Measurements from ENCODE around the gene KMT2E.
"Not testable (repeated sequence)": the region's sequence is repeated elsewhere in the genome, so short reads cannot be mapped to it uniquely, and the experiment has no call there.

The KMT2E gene

GRCh38 chr7:105013816-105014692, at the start of gene KMT2E:
Gene KMT2E (plus strand): TSS chr7:105014205. CDS start chr7:105040953, 26,748 bp downstream.
- DNase-seq (ENCODE audit: low read depth, low spot score), result peak; percentile 26
- H3K27ac ChIP-seq, result peak within 1 kb of the TSS; percentile 99

- peak overlapping the region; percentile 78 for H3K27ac ChIP-seq
Observed at GRCh38 chr7:104964626-104965236, 49.3 kb upstream of the KMT2E start.

GRCh38 chr7:104966022-104966421, 48.0 kb upstream of the KMT2E start:
- no peak for DNase-seq (ENCODE audit: low read depth, low spot score)
- H3K27ac ChIP-seq, result no peak overlapping the region

More at GRCh38 chr7:104964626-104965236, 49.3 kb upstream of the KMT2E start:
- no peak for DNase-seq (ENCODE audit: low read depth, low spot score)

GRCh38 chr7:104967088-104967487, 46.9 kb upstream of the KMT2E start:
- H3K27ac ChIP-seq, result no peak overlapping the region
- no peak for DNase-seq (ENCODE audit: low read depth, low spot score)

GRCh38 chr7:104967595-104967994, 46.4 kb upstream of the KMT2E start:
- no peak for DNase-seq (ENCODE audit: low read depth, low spot score)

GRCh38 chr7:104968648-104969047, 45.4 kb upstream of the KMT2E start:
- H3K27ac ChIP-seq, result no peak overlapping the region
- DNase-seq (ENCODE audit: low read depth, low spot score), result no peak

More at GRCh38 chr7:104967595-104967994, 46.4 kb upstream of the KMT2E start:
- no peak overlapping the region for H3K27ac ChIP-seq

GRCh38 chr7:104969183-104969582, 44.8 kb upstream of the KMT2E start:
- H3K27ac ChIP-seq, result no peak overlapping the region
- DNase-seq (ENCODE audit: low read depth, low spot score), result no peak

- peak overlapping the region; percentile 89 for H3K27ac ChIP-seq
- peak; percentile 46 for DNase-seq (ENCODE audit: low read depth, low spot score)
Observed at GRCh38 chr7:104971290-104972071, 42.5 kb upstream of the KMT2E start.

GRCh38 chr7:104972500-104972899, 41.5 kb upstream of the KMT2E start:
- peak overlapping the region; percentile 89 for H3K27ac ChIP-seq
- no peak for DNase-seq (ENCODE audit: low read depth, low spot score)

- peak; percentile 36 for DNase-seq (ENCODE audit: low read depth, low spot score)
Observed at GRCh38 chr7:104973227-104973626, 40.8 kb upstream of the KMT2E start.

GRCh38 chr7:104973909-104974415, 40.0 kb upstream of the KMT2E start:
- DNase-seq (ENCODE audit: low read depth, low spot score), result no peak
- H3K27ac ChIP-seq, result peak overlapping the region; percentile 89

More at GRCh38 chr7:104973227-104973626, 40.8 kb upstream of the KMT2E start:
- peak overlapping the region; percentile 89 for H3K27ac ChIP-seq

GRCh38 chr7:104975553-104975952, 38.5 kb upstream of the KMT2E start:
- DNase-seq (ENCODE audit: low read depth, low spot score); H3K27ac ChIP-seq: not testable (repeated sequence)

GRCh38 chr7:104976966-104977636, 36.9 kb upstream of the KMT2E start:
- H3K27ac ChIP-seq, result no peak overlapping the region
- no peak for DNase-seq (ENCODE audit: low read depth, low spot score)

GRCh38 chr7:104978460-104978859, 35.5 kb upstream of the KMT2E start:
- no peak for DNase-seq (ENCODE audit: low read depth, low spot score)
- H3K27ac ChIP-seq, result no peak overlapping the region

GRCh38 chr7:104979167-104979841, 34.7 kb upstream of the KMT2E start:
- DNase-seq (ENCODE audit: low read depth, low spot score), result no peak
- H3K27ac ChIP-seq, result no peak overlapping the region

- DNase-seq (ENCODE audit: low read depth, low spot score), result no peak
- no peak overlapping the region for H3K27ac ChIP-seq
Observed at GRCh38 chr7:104980440-104980839, 33.6 kb upstream of the KMT2E start.

GRCh38 chr7:104980841-104981671, 32.9 kb upstream of the KMT2E start:
- DNase-seq (ENCODE audit: low read depth, low spot score), result no peak
- H3K27ac ChIP-seq, result no peak overlapping the region

- H3K27ac ChIP-seq, result no peak overlapping the region
- no peak for DNase-seq (ENCODE audit: low read depth, low spot score)
Observed at GRCh38 chr7:104981672-104982037, 32.4 kb upstream of the KMT2E start.
